WTC11 (cell line): ENCODE data around the gene TAF10. TPM values are rescaled to one million over a fixed set of nuclear protein-coding genes. Genes with fewer than 3 reads are reported as not detected.

Experiments used
- ATAC-seq: fragments of 200-7000 bp; cut with Tn5 transposase; 2 replicates; pipeline ENCODE4 v1.10.0; 2021; ENCODE audit warnings: mild to moderate bottlenecking, moderate library complexity
- CTCF ChIA-PET: fragments of 300-600 bp; sonication (Branson Sonifier 250); formaldehyde crosslinking; loops from one replicate; lab custom pipeline; 2021; ENCODE audit warnings: antibody characterized with exemption; lab: Charles Lee
- POLR2A ChIA-PET: fragments of 350-600 bp; sonication (Branson Sonifier 250); formaldehyde crosslinking; loops from one replicate; lab custom pipeline; 2021; ENCODE audit warnings: antibody characterized with exemption; lab: Charles Lee
- DNase-seq: peaks from one replicate; pipeline ENCODE4 v3.0.0; 2021; ENCODE audit warnings: low spot score
- H3K27ac Mint-ChIP-seq: 2 replicates; pipeline ENCODE4 v1.8.0; 2021; ENCODE audit warnings: mixed read lengths
- H3K27me3 Mint-ChIP-seq: 2 replicates; pipeline ENCODE4 v1.8.0; 2021; ENCODE audit warnings: low read depth, mild to moderate bottlenecking, moderate library complexity, mixed read lengths
- H3K36me3 Mint-ChIP-seq: 2 replicates; pipeline ENCODE4 v1.8.0; 2021; ENCODE audit warnings: mixed read lengths
- H3K4me1 Mint-ChIP-seq: 2 replicates; pipeline ENCODE4 v1.8.0; 2022; ENCODE audit warnings: mixed read lengths
- H3K4me3 Mint-ChIP-seq: 2 replicates; pipeline ENCODE4 v1.8.0; 2021; ENCODE audit warnings: mild to moderate bottlenecking, moderate library complexity, mixed read lengths
- H3K9me3 Mint-ChIP-seq: 2 replicates; pipeline ENCODE4 v1.8.0; 2021; ENCODE audit warnings: mixed read lengths
- CDX4 ChIP-seq: fragments of 250-450 bp; sonication (Bioruptor Pico); IDR thresholded peaks from 2 replicates; pipeline ENCODE4 v1.9.0; 2021; ENCODE audit warnings: moderate library complexity, mild to moderate bottlenecking, inconsistent platforms, borderline replicate concordance
- CREM ChIP-seq: sonication (generic); formaldehyde crosslinking; IDR thresholded peaks from 2 replicates; pipeline ENCODE4 v1.8.1; 2022; ENCODE audit warnings: mild to moderate bottlenecking, missing genetic modification reagents, moderate library complexity
- FOXK1 ChIP-seq: sonication (generic); formaldehyde crosslinking; IDR thresholded peaks from 2 replicates; pipeline ENCODE4 v1.8.0; 2022; ENCODE audit warnings: mild to moderate bottlenecking, moderate library complexity, missing genetic modification reagents
- FOXP4 ChIP-seq: sonication (generic); formaldehyde crosslinking; IDR thresholded peaks from 2 replicates; pipeline ENCODE4 v1.8.0; 2022; ENCODE audit warnings: mild to moderate bottlenecking, missing genetic modification reagents
- HMGA2 ChIP-seq: fragments of 250-450 bp; sonication (Bioruptor Pico); IDR thresholded peaks from 2 replicates; pipeline ENCODE4 v1.4.0; 2021; ENCODE audit warnings: mild to moderate bottlenecking, moderate library complexity
- MAX ChIP-seq: sonication (generic); formaldehyde crosslinking; IDR thresholded peaks from 2 replicates; pipeline ENCODE4 v1.8.0; 2022; ENCODE audit warnings: mild to moderate bottlenecking, missing genetic modification reagents
- PRRX2 ChIP-seq: fragments of 250-450 bp; sonication (Bioruptor Pico); IDR thresholded peaks from 2 replicates; pipeline ENCODE4 v1.8.0; 2021; ENCODE audit warnings: mild to moderate bottlenecking
- SOX15 ChIP-seq: fragments of 250-450 bp; sonication (Bioruptor Pico); IDR thresholded peaks from 2 replicates; pipeline ENCODE4 v1.9.0; 2021; ENCODE audit warnings: mild to moderate bottlenecking
- SP1 ChIP-seq: sonication (generic); formaldehyde crosslinking; conservative IDR thresholded peaks from 2 replicates; pipeline ENCODE4 v1.8.1; 2022; ENCODE audit warnings: missing genetic modification reagents
- USF1 ChIP-seq: sonication (generic); formaldehyde crosslinking; IDR thresholded peaks from 2 replicates; pipeline ENCODE4 v1.8.0; 2022; ENCODE audit warnings: mild to moderate bottlenecking, missing genetic modification reagents
- USF2 ChIP-seq: sonication (generic); formaldehyde crosslinking; IDR thresholded peaks from 2 replicates; pipeline ENCODE4 v1.8.1; 2023; ENCODE audit warnings: mild to moderate bottlenecking, missing genetic modification reagents, moderate library complexity
- ZNF416 ChIP-seq: fragments of 250-450 bp; sonication (Bioruptor Pico); IDR thresholded peaks from 2 replicates; pipeline ENCODE4 v1.9.0; 2021; ENCODE audit warnings: mild to moderate bottlenecking, inconsistent platforms
- ZNF532 ChIP-seq: fragments of 250-450 bp; sonication (Bioruptor Pico); IDR thresholded peaks from 2 replicates; pipeline ENCODE4 v1.9.0; 2021; ENCODE audit warnings: mild to moderate bottlenecking, borderline replicate concordance
- total RNA-seq: library from RNA; stranded (reverse); gene quantifications from 3 replicates; pipeline ENCODE4 v1.2.3, GENCODE V29; 2021

TAF10 gene
- total RNA-seq, 1 experiment from 2014 or later, result 165 TPM

GRCh38 chr11:6619004-6619745 is 7.2 kb upstream of the TAF10 start, which contains the start of gene TPP1:
TPP1 (minus strand) TSS chr11:6619422; CDS start chr11:6619400, 22 bp downstream.
- DNase-seq (peak; percentile 92), ATAC-seq (peak; percentile 99)
- H3K4me3 Mint-ChIP-seq, result no peak within 1 kb of the TSS
- ChIA-PET CTCF (interaction anchor here (0.6 to 3.2 kb wide), 16 partner anchors 11 to 256 kb away, joined by 3 to 12 read pairs (median 4); partner anchors contain the start of genes ILK, MRPL17 and RRP8), POLR2A (interaction anchor here (0.5 to 1.8 kb wide), 8 partner anchors 10 to 75 kb away, joined by 3 to 6 read pairs (median 4); partner anchors contain the start of genes ILK and MRPL17)
- no peak within 1 kb of the TSS for H3K27ac Mint-ChIP-seq
- no peaks in the 10 kb centered on the region for H3K36me3 Mint-ChIP-seq
- H3K4me1 Mint-ChIP-seq, result no peaks in the 10 kb centered on the region
- H3K27me3 Mint-ChIP-seq, result no peaks in the 10 kb centered on the region
- TF ChIP-seq FOXK1, result peak; percentile 77
- TF ChIP-seq SP1 (CRISPR knock-in tag), result peak; percentile 75; the same call in 1 of the 2 replicates
- no peak for TF ChIP-seq FOXP4 (CRISPR knock-in tag)
- no peak for TF ChIP-seq SOX15 (CRISPR knock-in tag)
- 0 out of 2 replicates have a peak, but pooled peaks have one; percentile 29 for TF ChIP-seq MAX (CRISPR knock-in tag)
- peak; percentile 99 for TF ChIP-seq USF2
- 0 out of 2 replicates have a peak, but pooled peaks have one; percentile 27 for TF ChIP-seq CDX4 (CRISPR knock-in tag)
- TF ChIP-seq ZNF532 (CRISPR knock-in tag), result no peak
- TF ChIP-seq ZNF416 (CRISPR knock-in tag), result no peak
- TF ChIP-seq HMGA2 (CRISPR knock-in tag), result no peak
- TF ChIP-seq USF1 (CRISPR knock-in tag), result peak; percentile 99
- TF ChIP-seq CREM, result peak; percentile 85
- no peak for TF ChIP-seq PRRX2
- no peaks in the 10 kb centered on the region for H3K9me3 Mint-ChIP-seq
